ENCODE measurements around the gene EBF3.

- TF ChIP-seq POLR2A (IDR thresholded peaks at IDR 0.05), result no peak
- TF ChIP-seq CTCF (IDR thresholded peaks at IDR 0.05 in 4 of 5, conservative IDR thresholded peaks at IDR 0.05 in 1 of 5), result no peak
Observed at GRCh38 chr10:129838794-129839193, 125.3 kb downstream of the EBF3 start.

Measured in gastrocnemius medialis (tissue), 4 donors.